Astrocyte (in vitro differentiated cells and primary cell): Measurements from ENCODE around the gene PDZD2.

Source experiments
- CTCF ChIP-seq: IDR thresholded peaks from 2 replicates; pipeline ENCODE4 v1.5.1; 2011; ENCODE audit warnings: low read depth, mild to moderate bottlenecking, inconsistent platforms, low read length, moderate library complexity; ENCODE audit not compliant: insufficient read depth
- EZH2 ChIP-seq: IDR thresholded peaks from 2 replicates; pipeline ENCODE4 v1.6.1; 2012; ENCODE audit warnings: mild to moderate bottlenecking, low read length, inconsistent platforms; ENCODE audit not compliant: insufficient read depth

- TF ChIP-seq CTCF (no peak), EZH2 (no peak)
These were observed 460.6 kb downstream of the PDZD2 start for GRCh38 chr5:32099486-32100035.
